HG02571 (cell line): ENCODE results near the gene PAQR8.

Source experiments
- ATAC-seq: cut with Tn5 transposase; IDR thresholded peaks from one replicate; pipeline ENCODE4 v1.9.1; 2021; ENCODE audit warnings: mild to moderate bottlenecking, moderate library complexity; ENCODE audit not compliant: unreplicated experiment

The PAQR8 gene

GRCh38 chr6:52361945-52362442 is at the start of gene PAQR8:
TSS of gene PAQR8 (plus strand) at chr6:52362151. CDS start at chr6:52403214, 41,063 bp downstream.
- ATAC-seq, result peak; percentile 85

- no peak for ATAC-seq
Observed at GRCh38 chr6:52312461-52312860, 49.5 kb upstream of the PAQR8 start.

- ATAC-seq, result no peak
Observed at GRCh38 chr6:52314752-52315151, 47.2 kb upstream of the PAQR8 start.

- ATAC-seq, result no peak
Observed at GRCh38 chr6:52317211-52317610, 44.7 kb upstream of the PAQR8 start.

GRCh38 chr6:52317841-52318581 is 43.9 kb upstream of the PAQR8 start:
- ATAC-seq, result peak; percentile 98

- no peak for ATAC-seq
Observed at GRCh38 chr6:52324189-52324588, 37.8 kb upstream of the PAQR8 start.

GRCh38 chr6:52325695-52326471 is 36.1 kb upstream of the PAQR8 start:
- ATAC-seq, result no peak

GRCh38 chr6:52326540-52327364 is 35.2 kb upstream of the PAQR8 start:
- no peak for ATAC-seq

GRCh38 chr6:52328303-52328662 is 33.7 kb upstream of the PAQR8 start:
- no peak for ATAC-seq

GRCh38 chr6:52328729-52329128 is 33.2 kb upstream of the PAQR8 start:
- no peak for ATAC-seq

- ATAC-seq, result no peak
Observed at GRCh38 chr6:52330470-52330869, 31.5 kb upstream of the PAQR8 start.

- ATAC-seq, result no peak
Observed at GRCh38 chr6:52331793-52332457, 30.0 kb upstream of the PAQR8 start.

GRCh38 chr6:52333840-52334200 is 28.1 kb upstream of the PAQR8 start:
- ATAC-seq, result no peak

- ATAC-seq, result no peak
Observed at GRCh38 chr6:52335576-52335975, 26.4 kb upstream of the PAQR8 start.

GRCh38 chr6:52336919-52337561 is 24.9 kb upstream of the PAQR8 start:
- ATAC-seq, result no peak

- ATAC-seq, result peak; percentile 66
Observed at GRCh38 chr6:52337633-52338290, 24.2 kb upstream of the PAQR8 start.

- no peak for ATAC-seq
Observed at GRCh38 chr6:52340603-52340880, 21.4 kb upstream of the PAQR8 start.

- ATAC-seq, result no peak
Observed at GRCh38 chr6:52341561-52342260, 20.2 kb upstream of the PAQR8 start.

- ATAC-seq, result no peak
Observed at GRCh38 chr6:52345311-52345710, 16.6 kb upstream of the PAQR8 start.
